HG03159 (cell line): Measurements from ENCODE around the gene OCA2.

Experiments used
- ATAC-seq: cut with Tn5 transposase; IDR thresholded peaks from one replicate; pipeline ENCODE4 v1.9.1; 2021; ENCODE audit warnings: mild to moderate bottlenecking, moderate library complexity; ENCODE audit not compliant: unreplicated experiment

The OCA2 gene

GRCh38 chr15:28005004-28005527 lies 94.0 kb downstream of the OCA2 start:
- no peak for ATAC-seq

- ATAC-seq, result no peak
These were observed 94.7 kb downstream of the OCA2 start for GRCh38 chr15:28004143-28005003.

- no peak for ATAC-seq
These were observed 95.6 kb downstream of the OCA2 start for GRCh38 chr15:28003302-28004037.

GRCh38 chr15:28002867-28003266 lies 96.2 kb downstream of the OCA2 start:
- ATAC-seq, result no peak

DNA sequence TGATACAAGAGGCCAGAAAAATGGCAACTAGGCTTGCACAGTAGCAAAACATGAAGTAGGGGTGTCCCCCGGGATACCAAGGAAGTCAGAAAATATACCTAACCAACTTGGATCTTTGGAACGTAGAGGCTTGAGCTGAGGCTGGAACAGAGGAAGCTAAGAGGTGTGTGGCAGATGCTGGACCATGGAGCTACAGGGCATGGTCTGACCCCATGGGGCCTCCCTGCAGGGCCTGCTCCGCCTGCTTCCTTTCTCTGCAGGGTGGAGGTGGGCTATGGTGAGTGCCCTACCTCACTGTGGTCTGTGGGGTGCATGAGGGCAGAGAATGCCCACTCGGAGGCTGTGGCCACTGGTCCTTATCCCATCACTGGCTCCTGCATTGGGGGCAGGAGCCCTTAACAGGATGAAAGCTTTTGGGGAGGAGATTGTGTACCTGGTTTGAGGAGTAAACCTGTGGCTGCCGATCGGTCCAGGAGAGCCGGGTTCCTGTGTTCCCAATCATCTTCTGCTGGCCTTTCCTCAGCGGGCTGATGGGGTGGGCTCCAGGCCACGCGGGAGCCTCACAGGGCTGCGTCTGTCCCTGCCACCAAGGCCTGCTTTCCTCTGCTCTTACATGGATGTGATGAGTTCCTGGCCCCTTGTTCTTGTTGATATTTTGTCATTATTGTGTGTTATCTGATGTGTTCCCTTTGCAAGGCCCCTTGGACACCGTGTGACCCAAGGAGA lies 96.8 kb downstream of the OCA2 start:
- no peak for ATAC-seq

DNA sequence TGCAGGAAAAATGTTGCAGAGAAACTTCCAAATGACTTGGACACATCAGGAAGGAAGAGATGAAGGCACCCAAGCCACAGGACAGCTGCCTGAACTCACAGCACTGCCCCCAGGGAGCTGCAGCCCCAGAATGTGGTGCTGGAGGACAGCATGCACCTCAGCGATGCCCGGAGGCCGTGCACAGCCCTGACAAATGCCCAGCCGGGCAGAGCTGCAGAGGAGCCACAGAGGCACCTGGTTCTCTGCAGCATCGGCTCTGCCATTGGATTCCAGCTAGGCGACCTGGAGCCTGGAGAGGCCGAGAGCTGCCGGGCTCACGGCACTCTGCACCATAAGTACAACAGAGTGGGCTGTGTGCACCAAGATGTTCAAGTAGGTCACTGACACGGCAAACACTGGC lies 97.5 kb downstream of the OCA2 start:
- no peak for ATAC-seq

DNA sequence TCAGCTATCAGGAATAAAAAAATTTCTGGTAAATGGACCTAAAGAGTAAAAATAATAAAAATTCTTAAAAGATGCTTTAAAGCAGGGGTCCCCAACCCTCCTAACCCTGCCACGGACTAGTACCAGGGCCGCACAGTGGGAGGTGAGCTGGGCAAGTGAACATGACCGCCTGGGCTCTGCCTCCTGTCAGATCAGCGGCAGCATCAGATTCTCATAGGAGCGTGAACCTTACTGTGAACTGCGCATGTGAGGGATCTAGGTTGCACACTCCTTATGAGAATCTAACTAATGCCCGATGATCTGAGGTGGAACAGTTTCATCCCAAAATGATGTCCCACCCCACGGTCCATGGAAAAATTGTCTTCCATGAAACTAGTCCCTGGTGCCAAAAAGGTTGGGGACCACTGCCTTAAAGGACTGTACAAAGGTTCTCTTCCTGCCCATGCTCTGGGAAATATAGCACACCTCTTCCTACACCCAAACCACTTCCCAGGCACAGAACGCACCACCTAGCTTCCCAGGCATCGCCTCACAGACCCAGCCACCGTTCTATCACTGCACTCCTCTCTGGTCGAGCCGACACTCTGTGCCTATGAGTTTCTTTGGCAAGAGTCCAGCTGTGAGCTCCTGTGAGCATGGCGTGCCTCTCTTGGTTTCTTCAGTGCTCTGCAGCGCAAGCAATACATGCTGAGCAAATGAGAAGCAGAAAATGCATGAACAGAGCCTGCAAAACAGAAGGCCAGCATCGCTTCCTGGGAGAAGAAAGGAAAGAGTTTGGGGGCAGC lies 104.9 kb downstream of the OCA2 start:
- ATAC-seq, result no peak

GRCh38 chr15:27993544-27993943 lies 105.6 kb downstream of the OCA2 start:
- no peak for ATAC-seq

GRCh38 chr15:27990521-27991515 lies 108.3 kb downstream of the OCA2 start:
- ATAC-seq, result no peak

GRCh38 chr15:27989838-27990237 lies 109.3 kb downstream of the OCA2 start:
- ATAC-seq, result no peak

GRCh38 chr15:27989427-27989826 lies 109.7 kb downstream of the OCA2 start:
- no peak for ATAC-seq

DNA sequence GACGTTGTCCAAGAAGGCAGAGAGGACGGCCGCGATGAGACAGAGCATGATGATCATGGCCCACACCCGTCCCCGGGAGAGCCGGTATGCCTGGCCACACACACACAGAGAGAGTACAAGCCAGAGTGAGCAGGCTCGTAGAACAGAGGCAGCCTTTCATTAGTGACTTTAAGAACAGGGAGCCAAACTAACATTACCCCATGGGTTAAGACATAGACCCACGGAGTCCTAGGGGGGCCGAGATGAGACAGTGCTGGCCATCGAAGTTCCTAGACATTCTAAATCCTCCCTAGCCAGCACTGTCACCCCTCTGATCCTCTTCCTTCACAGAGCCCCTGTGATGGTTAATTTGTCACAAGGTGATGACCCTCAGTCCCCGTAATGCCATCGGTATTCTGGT lies 114.0 kb downstream of the OCA2 start:
- ATAC-seq, result no peak

- no peak for ATAC-seq
These were observed 115.6 kb downstream of the OCA2 start for GRCh38 chr15:27983496-27983895.

GRCh38 chr15:27977696-27978095 lies 121.4 kb downstream of the OCA2 start:
- no peak for ATAC-seq

GRCh38 chr15:27973886-27974285 lies 125.2 kb downstream of the OCA2 start:
- no peak for ATAC-seq

GRCh38 chr15:27970661-27971392 lies 128.3 kb downstream of the OCA2 start:
- ATAC-seq, result no peak

- no peak for ATAC-seq
These were observed 131.6 kb downstream of the OCA2 start for GRCh38 chr15:27967541-27967940.

GRCh38 chr15:27965546-27965945 lies 133.6 kb downstream of the OCA2 start:
- ATAC-seq, result no peak

DNA sequence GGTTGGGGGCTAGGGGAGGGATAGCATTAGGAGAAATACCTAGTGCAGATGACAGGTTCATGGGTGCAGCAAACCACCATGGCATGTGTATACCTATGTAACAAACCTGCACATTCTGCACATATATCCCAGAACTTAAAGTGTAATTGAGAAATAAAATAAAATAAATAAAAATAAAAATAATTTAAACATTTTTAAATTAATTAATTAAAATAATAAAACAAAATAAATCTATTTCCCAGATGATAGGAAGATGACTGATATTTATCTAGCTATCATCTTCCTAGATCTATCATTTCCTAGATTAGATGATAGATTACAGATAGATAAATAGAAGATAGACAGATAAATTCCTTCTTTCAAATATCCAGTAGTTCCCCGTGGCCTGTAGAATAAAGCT lies 137.3 kb downstream of the OCA2 start:
- no peak for ATAC-seq
